Measurements from ENCODE around the gene FHL2.

- TF ChIP-seq CTCF (IDR thresholded peaks at IDR 0.05) = no peak
- peak in 1 of 2 donors; percentile 23 for TF ChIP-seq POLR2A (IDR thresholded peaks at IDR 0.05)
Measured at GRCh38 chr2:105393373-105394055, 5.3 kb downstream of the FHL2 start.

Data from Peyer's patch (tissue), 4 donors.